NAMALWA (cell line): ENCODE data around the gene CENPX.

ENCODE experiments used
- DNase-seq: peaks from one replicate; pipeline ENCODE4 v3.0.0-alpha.2; 2015; ENCODE audit warnings: low spot score

The CENPX gene

DNA sequence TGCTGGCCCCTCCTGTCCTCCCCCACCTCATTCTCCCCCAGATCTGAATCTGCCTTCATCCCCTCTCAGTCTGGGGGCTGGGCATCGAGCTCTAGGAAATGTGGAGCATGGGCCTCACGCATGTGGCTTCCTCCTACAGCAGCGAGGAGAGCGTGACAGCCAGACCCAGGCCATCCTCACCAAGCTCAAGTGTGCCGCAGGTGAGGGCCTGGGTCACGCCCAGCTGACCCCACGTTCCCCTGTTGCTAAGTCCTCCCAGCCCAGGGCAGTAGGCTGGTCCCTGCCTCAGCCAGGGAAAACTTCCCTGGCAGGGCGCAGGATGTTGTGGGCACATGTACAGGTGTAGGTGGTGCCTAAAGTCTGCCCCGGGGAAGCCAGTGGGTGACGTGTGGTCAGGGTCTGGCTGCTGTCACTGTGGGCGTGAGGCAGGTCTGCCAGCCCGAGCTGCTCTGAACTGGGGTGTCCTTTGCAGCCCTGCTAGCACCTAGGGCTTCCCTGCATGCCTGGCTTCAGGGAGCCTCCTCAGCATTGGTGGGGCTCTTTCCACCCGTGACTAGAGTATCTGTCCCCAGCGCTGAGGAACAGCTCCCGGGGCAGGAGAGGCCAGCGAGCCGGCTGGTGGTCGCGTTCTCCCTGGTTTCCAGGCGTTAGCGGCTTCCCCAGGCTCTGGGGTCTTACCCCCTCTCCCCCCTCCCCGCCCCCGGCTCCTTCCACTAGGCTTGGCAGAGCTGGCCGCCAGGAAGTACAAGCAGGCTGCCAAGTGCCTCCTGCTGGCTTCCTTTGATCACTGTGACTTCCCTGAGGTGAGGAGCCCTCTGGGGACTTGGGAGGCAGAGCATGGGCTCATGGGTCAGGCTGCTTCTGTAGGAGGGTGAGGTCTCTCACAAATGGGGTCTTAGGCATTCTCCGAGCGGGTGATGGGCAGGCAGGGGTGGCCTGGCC, 32.6 kb upstream of the CENPX start:
- DNase-seq, result no peak

GRCh38 chr17:82054351-82055022, 31.8 kb upstream of the CENPX start:
- DNase-seq, result no peak

GRCh38 chr17:82053556-82054263, 31.0 kb upstream of the CENPX start:
- DNase-seq, result no peak

- DNase-seq, result no peak
Observed at GRCh38 chr17:82053130-82053529, 30.5 kb upstream of the CENPX start.

GRCh38 chr17:82052638-82053059, 30.0 kb upstream of the CENPX start:
- no peak for DNase-seq

DNA sequence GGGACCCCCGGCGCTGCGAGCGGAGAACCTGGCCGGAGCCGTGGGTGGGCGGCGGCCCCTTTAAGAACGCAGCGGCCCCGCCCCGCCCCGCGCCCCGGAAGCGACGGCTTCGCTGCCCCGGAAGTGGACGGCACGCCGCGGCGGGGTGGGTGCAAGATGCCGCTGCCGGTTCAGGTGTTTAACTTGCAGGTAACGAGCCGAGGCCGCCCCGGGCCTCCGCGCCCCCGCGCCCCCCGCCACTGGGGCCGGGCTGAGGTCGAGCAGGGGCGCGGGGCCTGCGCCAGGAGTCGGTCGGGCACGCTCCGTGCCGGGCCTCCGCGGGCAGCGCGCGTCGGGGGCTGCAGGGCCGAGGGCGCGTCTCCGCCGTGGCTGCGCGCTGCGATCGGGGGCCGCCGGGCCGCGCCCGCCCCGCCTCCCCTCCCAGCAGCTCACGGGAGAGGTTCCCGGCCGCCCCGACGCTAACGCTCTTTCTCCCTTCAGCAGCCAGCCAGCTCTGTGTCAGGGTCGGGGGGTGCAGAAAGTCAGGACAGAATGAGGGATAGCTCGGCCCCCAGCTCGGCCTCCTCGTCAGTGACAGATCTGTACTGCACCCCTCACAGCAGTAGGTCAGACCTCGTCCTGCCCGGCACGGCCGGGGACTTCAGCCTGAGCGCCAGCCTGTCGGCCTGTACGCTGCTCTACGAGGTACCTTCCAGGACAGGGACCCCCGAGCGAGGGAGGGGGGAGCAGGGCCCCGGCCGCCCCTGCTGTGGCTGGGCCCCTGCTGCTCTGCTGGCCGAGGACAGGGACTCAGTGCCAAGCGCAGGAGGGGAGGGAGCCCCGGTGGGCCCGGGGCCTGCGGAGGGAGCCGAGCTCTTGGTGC, 29.3 kb upstream of the CENPX start, which contains the start of the genes GPS1 and RFNG:
Gene GPS1 (plus strand): TSS at position 123 of the 862 bp plus-strand sequence. CDS start 34 bp downstream, at position 157.
Gene RFNG (minus strand): TSS at position 36 of the 862 bp plus-strand sequence. CDS start 45 bp downstream, outside the sequence.
- peak; percentile 66 for DNase-seq

DNA sequence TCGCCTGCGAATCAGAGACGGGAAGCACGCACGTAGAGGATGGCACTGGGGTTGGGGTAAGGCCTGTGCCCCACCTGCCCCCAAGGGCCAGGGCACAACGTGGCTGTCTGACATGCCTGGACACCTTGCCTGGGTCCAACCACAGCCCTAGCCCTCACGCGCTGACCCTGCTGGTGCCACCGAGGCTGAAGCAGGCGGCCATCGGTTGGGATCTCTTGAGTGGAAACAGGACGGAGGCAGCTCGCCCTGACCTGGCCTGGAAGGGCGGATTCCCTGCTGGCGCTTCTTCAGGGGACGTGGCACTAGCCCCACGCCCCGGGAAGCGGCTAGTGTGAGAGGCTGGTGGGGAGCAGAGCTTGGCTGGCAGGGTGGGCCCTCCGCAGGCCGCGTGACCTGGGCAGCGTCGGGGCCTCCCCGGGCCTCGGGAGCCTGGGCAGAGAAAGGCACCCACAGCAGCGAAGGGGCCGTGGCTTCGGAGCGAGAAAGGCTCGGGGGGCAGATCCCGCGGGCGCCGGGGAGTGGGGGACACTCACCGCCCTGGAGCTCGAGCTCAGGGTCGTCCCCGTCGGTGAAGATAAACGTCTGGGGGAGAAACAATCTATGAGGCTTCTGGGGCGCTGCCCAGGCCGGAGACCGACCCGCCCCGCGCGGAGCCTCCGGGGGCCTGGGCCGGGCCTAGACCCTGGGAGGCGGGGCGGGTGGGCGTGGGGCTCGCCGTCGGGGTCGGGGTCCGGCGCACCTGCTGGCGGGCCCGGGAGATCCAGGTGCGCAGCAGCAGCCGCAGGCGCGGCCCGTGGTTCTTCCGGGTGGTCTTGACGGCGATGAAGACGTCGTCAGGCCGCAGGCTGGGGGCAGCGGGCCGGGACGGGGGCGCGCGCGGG, 28.3 kb upstream of the CENPX start:
- DNase-seq, result no peak

DNA sequence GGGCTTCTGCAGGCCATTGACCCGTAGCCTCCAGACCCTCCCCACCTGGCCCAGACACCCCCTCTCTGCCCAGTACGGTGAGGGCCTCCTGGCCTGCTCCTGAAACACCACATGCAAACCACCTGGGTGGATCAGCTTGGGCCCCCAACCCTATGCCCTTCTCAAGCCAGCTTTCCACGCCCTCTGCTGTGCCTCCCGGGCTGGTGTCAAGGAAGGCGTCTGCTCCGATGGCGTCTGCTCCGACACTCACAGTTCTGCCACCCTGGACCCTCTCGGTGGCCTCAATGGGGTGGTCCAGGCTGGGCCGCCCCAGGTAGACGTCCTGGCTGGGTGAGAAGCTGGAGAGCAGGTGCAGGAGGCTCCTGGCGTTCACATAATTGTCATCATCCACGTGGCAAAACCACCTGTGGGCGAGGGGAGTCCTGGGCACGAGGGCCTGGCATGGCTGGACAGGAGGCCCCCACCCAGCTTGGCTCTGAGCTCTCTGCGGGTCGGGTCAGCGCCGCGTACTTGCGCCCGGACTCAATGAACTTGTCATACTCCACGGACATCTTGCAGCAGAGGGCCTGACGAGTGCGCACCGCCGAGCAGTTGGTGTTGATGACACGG, 27.6 kb upstream of the CENPX start:
- no peak for DNase-seq

DNA sequence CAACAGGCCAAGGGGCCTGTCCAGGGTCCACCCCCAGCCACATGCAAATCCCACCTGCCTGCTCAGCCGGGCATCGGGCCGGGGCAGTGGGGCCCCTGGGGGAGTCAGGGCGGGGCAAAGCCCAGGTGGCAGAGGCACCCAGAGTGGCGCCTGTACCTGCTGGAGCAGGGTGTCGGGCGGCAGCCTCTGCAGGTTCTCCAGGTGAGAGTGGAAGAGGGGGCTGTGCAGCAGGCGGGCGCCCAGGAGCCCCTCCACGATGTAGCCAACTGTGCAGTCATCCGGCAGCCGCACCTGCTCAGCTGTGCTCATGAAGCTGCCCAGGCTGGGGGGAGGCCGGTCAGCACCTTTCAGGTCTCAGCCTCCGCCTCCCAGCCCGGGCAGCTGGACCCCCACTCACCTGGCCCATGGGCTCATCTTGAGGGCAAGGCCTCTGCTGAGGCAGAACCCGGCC, 26.9 kb upstream of the CENPX start:
- DNase-seq, result no peak

GRCh38 chr17:82049106-82049505, 26.4 kb upstream of the CENPX start:
- DNase-seq, result no peak

DNA sequence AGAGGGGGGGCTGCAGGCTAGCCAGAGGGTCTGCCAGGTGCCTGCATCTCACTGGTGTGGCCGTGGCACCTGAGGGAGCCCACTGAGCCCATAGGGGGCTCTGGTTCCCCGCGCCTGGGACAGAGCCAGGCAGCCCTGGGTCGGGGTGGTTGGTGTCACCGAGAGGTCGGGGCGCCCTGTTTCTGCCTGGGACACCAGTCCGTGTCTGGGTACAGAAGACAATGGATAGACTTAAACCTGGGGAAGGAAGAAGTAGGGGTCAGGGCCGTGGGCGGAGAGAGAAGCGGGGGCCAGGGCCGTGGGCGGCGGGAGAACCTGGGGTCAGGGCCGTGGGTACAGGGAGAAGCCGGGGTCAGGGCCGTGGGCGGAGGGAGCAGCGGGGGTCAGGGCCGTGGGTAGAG, 25.9 kb upstream of the CENPX start:
- no peak for DNase-seq

- DNase-seq, result no peak
Observed at GRCh38 chr17:82047914-82048570, 25.4 kb upstream of the CENPX start.

- no peak for DNase-seq
Observed at GRCh38 chr17:82047379-82047778, 24.7 kb upstream of the CENPX start.

DNA sequence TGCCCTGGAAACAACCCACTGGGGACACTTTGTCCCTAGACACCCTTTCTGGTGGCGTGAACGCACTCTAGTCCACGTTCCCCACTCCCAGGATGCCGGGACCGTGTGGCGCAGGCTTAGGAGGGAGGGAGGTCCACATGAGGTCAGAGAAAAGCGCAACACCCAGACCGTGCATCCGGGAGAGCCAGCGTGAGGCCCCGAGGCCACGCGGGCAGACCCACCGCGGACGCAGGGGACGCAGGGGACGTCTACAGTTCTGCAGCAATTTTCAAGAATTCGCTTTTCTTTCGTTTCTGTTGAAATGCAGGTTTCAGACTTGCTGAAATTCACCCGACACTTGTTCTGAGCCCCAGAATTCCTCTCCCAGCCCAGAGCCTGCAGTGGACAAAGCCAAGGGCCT, 24.2 kb upstream of the CENPX start:
- DNase-seq, result no peak

GRCh38 chr17:82045936-82046484, 23.3 kb upstream of the CENPX start:
- DNase-seq, result no peak

DNA sequence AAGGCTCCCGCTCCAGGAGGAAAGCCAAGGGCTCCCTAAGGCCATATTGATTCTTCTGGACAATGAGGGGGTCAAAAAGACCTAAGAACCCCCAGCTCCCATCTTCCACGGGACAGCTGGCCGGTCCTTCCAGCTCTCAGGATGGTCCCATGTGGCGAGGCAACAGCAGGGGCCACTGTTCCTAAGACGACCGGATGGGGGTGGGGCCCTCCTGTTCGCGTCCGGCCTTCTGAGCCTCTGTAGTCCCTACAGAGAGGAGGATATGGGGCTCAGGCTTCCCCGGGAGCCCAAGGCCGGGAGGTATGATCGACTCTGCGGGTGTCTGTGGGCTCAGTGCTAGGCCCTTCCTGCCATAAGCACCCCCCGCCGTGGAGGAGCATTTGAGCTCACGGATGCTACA, 20.8 kb upstream of the CENPX start:
- no peak for DNase-seq

GRCh38 chr17:82042649-82043048, 20.0 kb upstream of the CENPX start:
- no peak for DNase-seq

DNA sequence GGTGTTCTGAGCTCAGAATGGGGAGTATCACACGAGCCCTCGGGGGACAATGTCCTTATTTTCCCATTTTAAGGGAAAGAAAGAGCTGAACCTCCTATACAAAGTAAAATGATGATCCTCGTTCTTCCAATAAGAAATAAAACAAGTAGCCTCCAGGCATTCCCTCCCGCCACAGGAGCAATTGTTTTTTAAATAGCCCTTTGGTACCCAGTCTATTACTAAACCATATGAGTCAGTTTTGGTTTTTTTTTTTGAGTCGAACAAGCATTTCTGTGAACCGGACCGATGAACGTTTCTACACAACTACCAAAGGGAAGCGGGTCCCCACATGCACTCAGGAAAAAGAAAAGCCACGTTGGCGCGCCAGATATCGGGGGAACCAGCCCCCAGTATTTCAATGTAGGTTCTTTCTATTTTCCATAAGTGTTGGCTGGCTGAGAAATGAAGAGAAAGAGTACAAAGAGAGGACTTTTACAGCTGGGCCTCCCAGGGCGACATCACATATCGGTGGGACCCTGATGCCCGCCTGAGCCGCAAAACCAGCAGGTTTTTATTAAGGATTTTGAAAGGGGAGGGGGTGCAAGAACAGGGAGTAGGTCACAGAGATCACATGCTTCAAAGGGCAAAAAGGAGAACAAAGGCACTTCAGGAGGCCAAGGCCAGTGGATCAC, 18.6 kb upstream of the CENPX start:
- no peak for DNase-seq
